ENCODE results near the gene ANKRD40. TPM values are rescaled to one million over a fixed set of nuclear protein-coding genes. Genes with fewer than 3 reads are reported as not detected.

The ANKRD40 gene
- total and polyA plus RNA-seq, 9 of the 15 experiments (the other 6 are each of a cell fraction or from before 2014, with no cell fraction given) = 9.0 to 28.9 (median 27.7) TPM

- TF ChIP-seq DIDO1 (tag; IDR thresholded peaks at IDR 0.05; ENCODE audit: low read depth) = 0 out of 2 replicates have a peak, but pooled peaks have one; percentile 48
- TF ChIP-seq CUX1 (CRISPR knock-in tag; IDR thresholded peaks at IDR 0.05) = no peak
- TF ChIP-seq LCOR (CRISPR knock-in tag; IDR thresholded peaks at IDR 0.05) = no peak
- peak in 1 of 2 experiments; percentile 26; a peak in 1 of 4 replicates for TF ChIP-seq TBL1XR1 (IDR thresholded peaks at IDR 0.05; ENCODE audit: low read length in 2 of 2)
- TF ChIP-seq GTF3C2 (IDR thresholded peaks at IDR 0.05; ENCODE audit: borderline replicate concordance, extremely low read depth, insufficient read length) = no peak
- TF ChIP-seq TBP (optimal IDR thresholded peaks at IDR 0.05; ENCODE audit: low read depth, low read length) = peak; percentile 34
- TF ChIP-seq ZNF232 (CRISPR knock-in tag; IDR thresholded peaks at IDR 0.05) = no peak
- peak; percentile 57; the same call in 1 of the 2 replicates for TF ChIP-seq CREB3 (tag; conservative IDR thresholded peaks at IDR 0.05; ENCODE audit: low read depth)
- TF ChIP-seq LARP7 (IDR thresholded peaks at IDR 0.05) = peak; percentile 89
- peak; percentile 64; the same call in 1 of the 2 replicates for TF ChIP-seq PTRF (tag; IDR thresholded peaks at IDR 0.05)
- TF ChIP-seq, protein P1, sequence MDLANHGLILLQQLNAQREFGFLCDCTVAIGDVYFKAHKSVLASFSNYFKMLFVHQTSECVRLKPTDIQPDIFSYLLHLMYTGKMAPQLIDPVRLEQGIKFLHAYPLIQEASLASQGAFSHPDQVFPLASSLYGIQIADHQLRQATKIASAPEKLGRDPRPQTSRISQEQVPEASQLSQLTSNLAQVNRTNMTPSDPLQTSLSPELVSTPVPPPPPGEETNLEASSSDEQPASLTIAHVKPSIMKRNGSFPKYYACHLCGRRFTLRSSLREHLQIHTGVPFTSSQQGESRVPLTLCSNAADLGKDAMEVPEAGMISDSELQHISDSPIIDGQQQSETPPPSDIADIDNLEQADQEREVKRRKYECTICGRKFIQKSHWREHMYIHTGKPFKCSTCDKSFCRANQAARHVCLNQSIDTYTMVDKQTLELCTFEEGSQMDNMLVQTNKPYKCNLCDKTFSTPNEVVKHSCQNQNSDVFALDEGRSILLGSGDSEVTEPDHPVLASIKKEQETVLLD (IDR thresholded peaks at IDR 0.05) = peak; percentile 88; the same call in 1 of the 2 replicates
- TF ChIP-seq MYNN (IDR thresholded peaks at IDR 0.05) = peak; percentile 87
- TF ChIP-seq MYNN (CRISPR knock-in tag; IDR thresholded peaks at IDR 0.05) = no peak
- no peak for TF ChIP-seq PCBP1 (IDR thresholded peaks at IDR 0.05; ENCODE audit: low read depth, low read length, poor library complexity, severe bottlenecking)
- TF ChIP-seq CREBBP (IDR thresholded peaks at IDR 0.05; ENCODE audit: low read depth, low read length) = no peak
- TF ChIP-seq RBBP5 (IDR thresholded peaks at IDR 0.05; ENCODE audit: borderline replicate concordance, insufficient read depth, low read length, poor library complexity, severe bottlenecking) = peak; percentile 15
- TF ChIP-seq SMARCE1 (IDR thresholded peaks at IDR 0.05) = peak; percentile 92
- no peak for TF ChIP-seq SMAD1 (IDR thresholded peaks at IDR 0.05; ENCODE audit: low read depth, low read length, partially characterized antibody)
Observed at GRCh38 chr17:50661795-50662391, 45.8 kb downstream of the ANKRD40 start (continued).
